Measurements from ENCODE around the gene ZFTA.

DNA sequence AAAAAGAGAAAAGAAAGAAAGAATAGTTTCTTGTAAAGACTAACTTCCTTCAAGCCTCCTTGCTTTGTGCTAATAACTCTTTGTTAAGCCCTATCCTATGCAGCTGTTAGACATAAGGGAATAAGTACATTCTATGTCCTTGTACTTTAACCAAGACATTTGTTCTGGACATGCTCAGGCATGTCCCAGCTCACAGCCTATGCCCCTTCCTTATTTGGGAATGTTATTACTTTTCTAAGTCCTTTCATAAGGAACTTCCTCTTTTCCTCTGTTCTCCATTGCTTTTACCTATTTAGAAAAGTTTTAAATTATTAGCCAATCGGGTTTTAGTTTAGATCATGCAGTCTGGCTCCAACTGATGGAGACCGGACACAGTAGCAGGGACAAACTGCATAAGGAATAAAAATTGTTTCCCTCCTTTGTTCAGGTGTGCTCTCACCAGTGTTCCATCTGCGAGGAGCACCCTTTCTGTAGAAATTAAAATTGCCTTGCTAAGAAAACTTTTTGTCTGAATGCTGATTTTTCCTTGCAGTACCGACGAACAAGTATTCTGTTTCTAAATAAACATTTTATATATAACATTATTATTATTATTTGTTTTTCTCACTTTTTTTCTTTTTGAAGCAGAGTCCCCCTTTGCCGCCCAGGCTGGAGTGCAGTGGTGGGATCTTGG is 23.1 kb upstream of the ZFTA start:
- TF ChIP-seq, protein P1, sequence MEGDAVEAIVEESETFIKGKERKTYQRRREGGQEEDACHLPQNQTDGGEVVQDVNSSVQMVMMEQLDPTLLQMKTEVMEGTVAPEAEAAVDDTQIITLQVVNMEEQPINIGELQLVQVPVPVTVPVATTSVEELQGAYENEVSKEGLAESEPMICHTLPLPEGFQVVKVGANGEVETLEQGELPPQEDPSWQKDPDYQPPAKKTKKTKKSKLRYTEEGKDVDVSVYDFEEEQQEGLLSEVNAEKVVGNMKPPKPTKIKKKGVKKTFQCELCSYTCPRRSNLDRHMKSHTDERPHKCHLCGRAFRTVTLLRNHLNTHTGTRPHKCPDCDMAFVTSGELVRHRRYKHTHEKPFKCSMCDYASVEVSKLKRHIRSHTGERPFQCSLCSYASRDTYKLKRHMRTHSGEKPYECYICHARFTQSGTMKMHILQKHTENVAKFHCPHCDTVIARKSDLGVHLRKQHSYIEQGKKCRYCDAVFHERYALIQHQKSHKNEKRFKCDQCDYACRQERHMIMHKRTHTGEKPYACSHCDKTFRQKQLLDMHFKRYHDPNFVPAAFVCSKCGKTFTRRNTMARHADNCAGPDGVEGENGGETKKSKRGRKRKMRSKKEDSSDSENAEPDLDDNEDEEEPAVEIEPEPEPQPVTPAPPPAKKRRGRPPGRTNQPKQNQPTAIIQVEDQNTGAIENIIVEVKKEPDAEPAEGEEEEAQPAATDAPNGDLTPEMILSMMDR (IDR thresholded peaks at IDR 0.05 in 8 of 11, conservative IDR thresholded peaks at IDR 0.05 in 3 of 11): no peak
- no peak for TF ChIP-seq POLR2A (IDR thresholded peaks at IDR 0.05)

Data from spleen (tissue), 7 donors.